NCI-H345 (cell line): Measurements from ENCODE around the gene LIN7A.
"Not testable (repeated sequence)": the region's sequence is repeated elsewhere in the genome, so short reads cannot be mapped to it uniquely, and the experiment has no call there.

ENCODE experiments used
- DNase-seq: peaks from one replicate; lab custom pipeline; 2025; lab: John Stamatoyannopoulos, UW

Gene LIN7A

GRCh38 chr12:80807640-80808288 lies 130.0 kb downstream of the LIN7A start:
- DNase-seq, result no peak

GRCh38 chr12:80805106-80805505 lies 132.6 kb downstream of the LIN7A start:
- no peak for DNase-seq

- DNase-seq, result no peak
Measured at GRCh38 chr12:80802652-80803400, 134.9 kb downstream of the LIN7A start.

GRCh38 chr12:80798281-80798680 lies 139.5 kb downstream of the LIN7A start:
- DNase-seq, result no peak

GRCh38 chr12:80794551-80794950 lies 143.2 kb downstream of the LIN7A start:
- no peak for DNase-seq

- DNase-seq, result no peak
Measured at GRCh38 chr12:80792861-80793260, 144.9 kb downstream of the LIN7A start.

GRCh38 chr12:80791863-80792262 lies 145.9 kb downstream of the LIN7A start:
- DNase-seq, result no peak

GRCh38 chr12:80788407-80788806 lies 149.3 kb downstream of the LIN7A start:
- DNase-seq, result not testable (repeated sequence)

GRCh38 chr12:80782963-80783470 lies 154.7 kb downstream of the LIN7A start:
- DNase-seq, result not testable (repeated sequence)

- no peak for DNase-seq
Measured at GRCh38 chr12:80781313-80781712, 156.4 kb downstream of the LIN7A start.

- no peak for DNase-seq
Measured at GRCh38 chr12:80780746-80781145, 157.0 kb downstream of the LIN7A start.

GRCh38 chr12:80778005-80778541 lies 159.7 kb downstream of the LIN7A start:
- peak; percentile 97 for DNase-seq

GRCh38 chr12:80777587-80777986 lies 160.1 kb downstream of the LIN7A start:
- DNase-seq, result no peak

GRCh38 chr12:80776706-80777105 lies 161.0 kb downstream of the LIN7A start:
- no peak for DNase-seq

GRCh38 chr12:80770958-80771357 lies 166.8 kb downstream of the LIN7A start:
- no peak for DNase-seq

GRCh38 chr12:80769553-80770140 lies 168.1 kb downstream of the LIN7A start:
- no peak for DNase-seq

GRCh38 chr12:80766897-80767296 lies 170.8 kb downstream of the LIN7A start:
- DNase-seq, result no peak

GRCh38 chr12:80766210-80766609 lies 171.5 kb downstream of the LIN7A start:
- no peak for DNase-seq

GRCh38 chr12:80763874-80764273 lies 173.9 kb downstream of the LIN7A start:
- peak; percentile 36 for DNase-seq

GRCh38 chr12:80761838-80762237 lies 175.9 kb downstream of the LIN7A start:
- no peak for DNase-seq

- DNase-seq, result no peak
Measured at GRCh38 chr12:80756875-80757274, 180.9 kb downstream of the LIN7A start.

- no peak for DNase-seq
Measured at GRCh38 chr12:80754274-80754673, 183.5 kb downstream of the LIN7A start.

GRCh38 chr12:80752464-80752863 lies 185.3 kb downstream of the LIN7A start:
- no peak for DNase-seq
